Body of pancreas (tissue), 4 donors: Measurements from ENCODE around the gene SBF2. TPM values are rescaled to one million over a fixed set of nuclear protein-coding genes. Genes with fewer than 3 reads are reported as not detected.

Experiments used
- ATAC-seq: fragments of 150-250 bp; one replicate; pipeline ENCODE4 v1.9.1; 2016
- DNase-seq, 4 donors: peaks; one replicate each; pipeline ENCODE4 v3.0.0-alpha.2; 2019
- H3K27ac ChIP-seq, 4 donors: fragments of 200-600 bp; sonication (generic); 1 replicate in 3 of 4; 2 replicates in 1 of 4; pipeline versions ENCODE4 v1.5.1 to v1.6.1; 2016 to 2019; ENCODE audit warnings: mild to moderate bottlenecking in 1 of 4, mixed read lengths in 1 of 4, moderate library complexity in 1 of 4
- H3K27me3 ChIP-seq, 2 donors: fragments of 200-600 bp; sonication (generic); one replicate each; pipeline ENCODE4 v1.6.0; 2016; ENCODE audit warnings: mild to moderate bottlenecking in 1 of 2
- H3K36me3 ChIP-seq, 2 donors: fragments of 200-600 bp; sonication (generic); replicated peaks in 1 of 2; 2 replicates each; pipeline ENCODE4 v1.5.1; 2016; ENCODE audit warnings: low read depth in 2 of 2; ENCODE audit not compliant: insufficient read depth in 1 of 2
- H3K4me1 ChIP-seq: fragments of 200-600 bp; sonication (generic); one replicate; pipeline ENCODE4 v1.6.0; 2016
- H3K4me3 ChIP-seq, 2 donors: fragments of 200-600 bp; sonication (generic); 1 replicate in 1 of 2; 2 replicates in 1 of 2; pipeline ENCODE4 v1.5.1; 2016 to 2019
- H3K9me3 ChIP-seq, 3 donors: fragments of 200-600 bp; sonication (generic); 1 replicate in 2 of 3; 2 replicates in 1 of 3; pipeline ENCODE4 v1.5.1; 2016
- CTCF ChIP-seq, 7 experiments: fragments of 450-650 bp in 4 of 7; fragments of 200-600 bp in 3 of 7; sonication (generic) in 3 of 7; IDR thresholded peaks; one replicate each; pipeline ENCODE4 v1.5.1; 2016 to 2019; ENCODE audit warnings: antibody characterized with exemption in 7 of 7
- POLR2A ChIP-seq, 3 donors: fragments of 450-650 bp; IDR thresholded peaks; one replicate each; pipeline ENCODE4 v1.6.1; 2016; ENCODE audit warnings: antibody characterized with exemption in 3 of 3, mild to moderate bottlenecking in 2 of 3
- WGBS, 2 donors: methylation state at CpG; one replicate each; pipeline ENCODE4 v1.1.5; 2017; 5-methylcytosine and 5-hydroxymethylcytosine counted together
- intact Hi-C: fragments of 100-400 bp; cut with DNase I; formaldehyde crosslinking; loops from one replicate; pipeline ENCODE4 v1.15.1; 2023
- total RNA-seq, 2 donors: library from RNA; depleted of rRNA; stranded (reverse); fragments of >200 nt; gene quantifications; one replicate each; pipeline ENCODE4 v1.1.0, GENCODE V29; 2016

SBF2 gene
- total RNA-seq, 2 donors from 2014 or later: 23.6 to 38.9 TPM

GRCh38 chr11:10192036-10192435 lies 102.0 kb downstream of the SBF2 start:
- ATAC-seq (no peak), DNase-seq (no peak)
- no peaks in the 10 kb centered on the region for H3K36me3 ChIP-seq
- H3K9me3 ChIP-seq: no peaks in the 10 kb centered on the region
- H3K4me1 ChIP-seq: no peaks in the 10 kb centered on the region
- no peaks in the 10 kb centered on the region for H3K27me3 ChIP-seq
- TF ChIP-seq POLR2A (IDR thresholded peaks at IDR 0.05): no peak
- TF ChIP-seq CTCF (IDR thresholded peaks at IDR 0.05): no peak
- H3K4me3 ChIP-seq: no peak overlapping the region
- H3K27ac ChIP-seq: no peak overlapping the region
- intact Hi-C loops: no loop called here
- WGBS, 2 donors: 30 to 59% methylated on average over 2 of the region's 2 CpGs

GRCh38 chr11:10181811-10182210 lies 112.2 kb downstream of the SBF2 start:
- WGBS, 2 donors: 89 to 90% methylated on average over 3 of the region's 3 CpGs
- DNase-seq: no peak
- ATAC-seq: no peak
- Histone ChIP-seq H3K27me3 (no peaks in the 10 kb centered on the region), H3K4me1 (peaks cover 3% of the 10 kb centered on the region), H3K36me3 (no peaks in the 10 kb centered on the region), H3K4me3 (no peak overlapping the region), H3K9me3 (no peaks in the 10 kb centered on the region), H3K27ac (no peak overlapping the region)
- intact Hi-C loops: no loop called here
- TF ChIP-seq CTCF (IDR thresholded peaks at IDR 0.05) (peak in 4 of 7 experiments; percentile 31 to 36 (median 33)), POLR2A (IDR thresholded peaks at IDR 0.05) (no peak)

- H3K36me3 ChIP-seq: no peaks in the 10 kb centered on the region
- no peak overlapping the region for H3K4me3 ChIP-seq
- ATAC-seq (no peak), DNase-seq (no peak)
- no peak overlapping the region for H3K27ac ChIP-seq
- TF ChIP-seq POLR2A (IDR thresholded peaks at IDR 0.05) (no peak), CTCF (IDR thresholded peaks at IDR 0.05) (no peak)
- no peaks in the 10 kb centered on the region for H3K27me3 ChIP-seq
- no peaks in the 10 kb centered on the region for H3K4me1 ChIP-seq
- H3K9me3 ChIP-seq: no peaks in the 10 kb centered on the region
- intact Hi-C loops: no loop called here
These were observed 129.4 kb downstream of the SBF2 start for GRCh38 chr11:10164621-10165020.

GRCh38 chr11:10162222-10162621 lies 131.8 kb downstream of the SBF2 start:
- no peaks in the 10 kb centered on the region for H3K36me3 ChIP-seq
- no peak for ATAC-seq
- no peak overlapping the region for H3K4me3 ChIP-seq
- no peak overlapping the region for H3K27ac ChIP-seq
- no peaks in the 10 kb centered on the region for H3K4me1 ChIP-seq
- H3K9me3 ChIP-seq: no peaks in the 10 kb centered on the region
- no peak for DNase-seq
- TF ChIP-seq POLR2A (IDR thresholded peaks at IDR 0.05): no peak
- TF ChIP-seq CTCF (IDR thresholded peaks at IDR 0.05): no peak
- intact Hi-C loops: no loop called here
- WGBS, 2 donors: 81 to 89% methylated on average over 2 of the region's 2 CpGs
- H3K27me3 ChIP-seq: no peaks in the 10 kb centered on the region

- Histone ChIP-seq H3K9me3 (no peaks in the 10 kb centered on the region), H3K4me1 (no peaks in the 10 kb centered on the region), H3K4me3 (no peak overlapping the region), H3K36me3 (no peaks in the 10 kb centered on the region), H3K27me3 (no peaks in the 10 kb centered on the region), H3K27ac (no peak overlapping the region)
- 93 to 97% methylated on average over 2 of the region's 2 CpGs for WGBS, 2 donors
- intact Hi-C loops: no loop called here
- DNase-seq: no peak
- ATAC-seq: no peak
- TF ChIP-seq POLR2A (IDR thresholded peaks at IDR 0.05): no peak
- TF ChIP-seq CTCF (IDR thresholded peaks at IDR 0.05): no peak
These were observed 133.7 kb downstream of the SBF2 start for GRCh38 chr11:10160350-10160749.
